ENCODE measurements around the gene KLHL24. TPM values are rescaled to one million over a fixed set of nuclear protein-coding genes. Genes with fewer than 3 reads are reported as not detected.

The KLHL24 gene
- total and polyA plus RNA-seq, 2 of the 13 experiments (the other 11 are each of a cell fraction or from before 2014, with no cell fraction given), result 6.9 to 15.7 TPM

DNA sequence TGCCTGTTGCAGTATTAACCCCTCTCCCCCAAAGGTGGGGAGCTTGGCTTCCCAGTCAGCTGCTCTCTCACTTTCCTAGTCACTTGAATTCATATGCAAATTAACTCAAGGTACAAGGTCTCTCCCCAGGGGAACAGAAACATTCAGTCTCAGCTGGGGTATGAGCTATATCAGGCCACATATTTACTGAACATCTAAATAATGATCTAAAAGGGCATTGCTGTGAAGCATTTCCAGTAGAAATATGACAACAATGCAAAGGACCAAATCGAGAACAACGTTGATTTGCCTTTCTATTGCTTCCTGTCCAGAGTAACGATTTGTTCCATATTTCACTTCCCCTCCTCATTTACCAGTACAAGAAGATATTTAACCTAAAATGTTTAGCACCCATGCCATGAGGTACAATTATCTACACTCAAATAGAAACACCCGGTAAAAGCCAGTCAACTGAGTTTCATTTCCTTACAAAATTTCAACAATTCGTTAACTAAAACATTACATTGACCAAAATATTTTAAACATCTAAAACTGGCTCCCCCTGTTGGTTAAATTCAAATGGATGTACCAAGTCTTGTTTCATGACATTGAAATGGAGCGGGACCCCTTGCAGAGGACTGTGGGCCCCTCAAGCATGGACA is 43.4 kb upstream of the KLHL24 start:
- FAIRE-seq (no peak), DNase-seq (ENCODE audit: low spot score) (no peak), ATAC-seq (no peak)
- H3K4me2 ChIP-seq (ENCODE audit: low read depth, low read length), result no peak overlapping the region
- H2AFZ ChIP-seq (ENCODE audit: low read length), result no peak overlapping the region
- TF ChIP-seq, protein P1, sequence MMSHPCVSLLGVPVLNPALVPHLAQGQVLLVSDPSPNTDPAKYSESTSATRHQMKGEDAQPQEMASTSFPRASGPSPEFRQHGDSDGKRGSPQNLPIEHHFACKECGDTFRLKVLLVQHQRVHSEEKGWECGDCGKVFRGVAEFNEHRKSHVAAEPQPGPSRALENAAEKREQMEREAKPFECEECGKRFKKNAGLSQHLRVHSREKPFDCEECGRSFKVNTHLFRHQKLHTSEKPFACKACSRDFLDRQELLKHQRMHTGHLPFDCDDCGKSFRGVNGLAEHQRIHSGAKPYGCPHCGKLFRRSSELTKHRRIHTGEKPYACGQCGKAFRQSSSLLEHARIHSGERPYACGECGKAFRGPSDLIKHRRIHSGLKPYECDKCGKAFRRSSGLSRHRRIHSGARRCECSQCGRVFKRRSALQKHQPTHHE (CRISPR knock-in tag; IDR thresholded peaks at IDR 0.05; ENCODE audit: borderline replicate concordance), result no peak
- TF ChIP-seq, protein P2, sequence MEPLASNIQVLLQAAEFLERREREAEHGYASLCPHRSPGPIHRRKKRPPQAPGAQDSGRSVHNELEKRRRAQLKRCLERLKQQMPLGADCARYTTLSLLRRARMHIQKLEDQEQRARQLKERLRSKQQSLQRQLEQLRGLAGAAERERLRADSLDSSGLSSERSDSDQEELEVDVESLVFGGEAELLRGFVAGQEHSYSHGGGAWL (CRISPR knock-in tag; IDR thresholded peaks at IDR 0.05), result no peak
- TF ChIP-seq BCL6 (CRISPR knock-in tag; IDR thresholded peaks at IDR 0.05) (no peak), SETDB1 (CRISPR knock-in tag; IDR thresholded peaks at IDR 0.05; ENCODE audit: borderline replicate concordance) (no peak), ZNF569 (CRISPR knock-in tag; IDR thresholded peaks at IDR 0.05; ENCODE audit: borderline replicate concordance) (no peak), ZNF253 (CRISPR knock-in tag; IDR thresholded peaks at IDR 0.05; ENCODE audit: borderline replicate concordance) (no peak), AKAP8 (CRISPR knock-in tag; IDR thresholded peaks at IDR 0.05) (no peak), CCAR2 (optimal IDR thresholded peaks at IDR 0.05; ENCODE audit: low read depth, low read length) (no peak)
- TF ChIP-seq, protein P3, sequence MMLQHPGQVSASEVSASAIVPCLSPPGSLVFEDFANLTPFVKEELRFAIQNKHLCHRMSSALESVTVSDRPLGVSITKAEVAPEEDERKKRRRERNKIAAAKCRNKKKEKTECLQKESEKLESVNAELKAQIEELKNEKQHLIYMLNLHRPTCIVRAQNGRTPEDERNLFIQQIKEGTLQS (CRISPR knock-in tag; IDR thresholded peaks at IDR 0.05), result no peak
- in situ Hi-C loops (cut with HindIII; ENCODE audit: extremely low pct_ligation_motif_present, low pct_unique_long_range_greater_than_20kb), result no loop called here
- no TSS peak for BruUV-seq (replicated peaks)
- H3K9ac ChIP-seq (ENCODE audit: insufficient read depth, low read depth, low read length), result no peak overlapping the region
- no peaks in the 10 kb centered on the region for H4K20me1 ChIP-seq (ENCODE audit: insufficient read depth, low read length)
- intact Hi-C loops (cut with micrococcal nuclease; ENCODE audit: unreplicated experiment), result no loop called here
- ChIA-PET CTCF (ENCODE audit: low intra/inter-chr PET ratio, low total read pairs) (no interaction called here), POLR2A (no interaction called here)
- 27% methylated on average over 6 of the region's 6 CpGs for WGBS (ENCODE audit: low lambda C conversion rate)
- H3K79me2 ChIP-seq (ENCODE audit: insufficient read depth, low read length), result no peaks in the 10 kb centered on the region
- no peak overlapping the region for H3K27ac ChIP-seq (ENCODE audit: extremely low read length, insufficient read depth, low read length)
- H3K9me3 ChIP-seq (ENCODE audit: low read length), result no peaks in the 10 kb centered on the region
- no peaks in the 10 kb centered on the region for H3K4me1 ChIP-seq (ENCODE audit: insufficient read depth, low read length)
- no peaks in the 10 kb centered on the region for H3K36me3 ChIP-seq (replicated peaks in 1 of 2; ENCODE audit: control insufficient read depth in 1 of 2, insufficient read depth in 2 of 2, low read length in 2 of 2)
- H3K4me3 ChIP-seq (replicated peaks in 1 of 3; ENCODE audit: insufficient read depth in 1 of 3, low read depth in 2 of 3, low read length in 3 of 3), result no peak overlapping the region
- no peaks in the 10 kb centered on the region; a peak in 1 of 5 replicates for H3K27me3 ChIP-seq (ENCODE audit: control insufficient read depth in 1 of 2, insufficient read depth in 2 of 2, low read length in 2 of 2)

All from HepG2 (cell line).